MCF 10A (cell line): ENCODE measurements around the gene FOXL2. TPM values are rescaled to one million over a fixed set of nuclear protein-coding genes. Genes with fewer than 3 reads are reported as not detected.

Source experiments
- BruUV-seq: library from RNA; stranded (reverse); fragments of 400-500 nt; replicated peaks from 2 replicates; lab custom pipeline; 2021; lab: Mats Ljungman, UMichigan
- CTCF ChIA-PET: fragments of 300-600 bp; sonication (Branson Sonifier 250); formaldehyde crosslinking; extraction: SDS; loops from one replicate; lab custom pipeline; 2021; ENCODE audit warnings: antibody characterized with exemption, inconsistent platforms; lab: Yijun Ruan, JAX
- POLR2A ChIA-PET: fragments of 300-600, 350-650 bp; sonication (Branson Sonifier 250); formaldehyde crosslinking; extraction: SDS; loops from one replicate; lab custom pipeline; 2020; ENCODE audit warnings: antibody characterized with exemption, inconsistent platforms; lab: Yijun Ruan, JAX
- DNase-seq: peaks from one replicate; pipeline ENCODE4 v3.0.0-alpha.2; 2018; ENCODE audit not compliant: unreplicated experiment
- H3K27ac Mint-ChIP-seq: one replicate; pipeline ENCODE4 v1.8.0; 2022; ENCODE audit warnings: mild to moderate bottlenecking, low read depth, mixed read lengths; ENCODE audit not compliant: unreplicated experiment
- H3K27me3 Mint-ChIP-seq: one replicate; pipeline ENCODE4 v1.8.0; 2022; ENCODE audit warnings: mixed read lengths; ENCODE audit not compliant: insufficient read depth, unreplicated experiment
- H3K36me3 Mint-ChIP-seq: one replicate; pipeline ENCODE4 v1.8.0; 2022; ENCODE audit warnings: mild to moderate bottlenecking, moderate library complexity, mixed read lengths; ENCODE audit not compliant: insufficient read depth, unreplicated experiment
- H3K4me1 Mint-ChIP-seq: one replicate; pipeline ENCODE4 v1.8.0; 2022; ENCODE audit warnings: mixed read lengths; ENCODE audit not compliant: insufficient read depth, unreplicated experiment
- H3K4me3 Mint-ChIP-seq: one replicate; pipeline ENCODE4 v1.8.0; 2022; ENCODE audit warnings: mild to moderate bottlenecking, moderate library complexity, mixed read lengths; ENCODE audit not compliant: unreplicated experiment
- H3K9me3 Mint-ChIP-seq: one replicate; pipeline ENCODE4 v1.8.0; 2022; ENCODE audit warnings: mixed read lengths; ENCODE audit not compliant: unreplicated experiment
- CTCF ChIP-seq: fragments of 200-600 bp; IDR thresholded peaks from one replicate; pipeline ENCODE4 v1.8.0; 2022; ENCODE audit warnings: antibody characterized with exemption, mild to moderate bottlenecking; ENCODE audit not compliant: unreplicated experiment
- intact Hi-C: fragments of 100-400 bp; cut with micrococcal nuclease; formaldehyde crosslinking; loops from 2 replicates; pipeline ENCODE4 v1.14.1; 2022
- total RNA-seq: library from RNA; stranded (reverse); gene quantifications from 2 replicates; pipeline ENCODE4 v1.2.3, GENCODE V29; 2022

FOXL2 gene
- total RNA-seq, 1 experiment from 2014 or later: 0.30 TPM

GRCh38 chr3:138972941-138973340 lies 26.0 kb upstream of the FOXL2 start:
- CTCF ChIA-PET: interaction anchor here (1.2 to 1.4 kb wide), 2 partner anchors 8 to 555 kb away, joined by 3 to 5 read pairs; no protein-coding TSS in a partner anchor
- H3K9me3 Mint-ChIP-seq: no peaks in the 10 kb centered on the region
- BruUV-seq: no TSS peak
- no peak overlapping the region for H3K27ac Mint-ChIP-seq
- POLR2A ChIA-PET: no interaction called here
- no peaks in the 10 kb centered on the region for H3K4me1 Mint-ChIP-seq
- no peak for TF ChIP-seq CTCF
- no peaks in the 10 kb centered on the region for H3K36me3 Mint-ChIP-seq
- H3K27me3 Mint-ChIP-seq: peaks cover 10% of the 10 kb centered on the region
- intact Hi-C loops: no loop called here
- no peak for DNase-seq
- no peak overlapping the region for H3K4me3 Mint-ChIP-seq

GRCh38 chr3:138971766-138972320 lies 24.9 kb upstream of the FOXL2 start:
- no TSS peak for BruUV-seq
- CTCF ChIA-PET: interaction anchor here (0.6 to 1.5 kb wide), 6 partner anchors 9 to 554 kb away, joined by 3 to 6 read pairs (median 4); no protein-coding TSS in a partner anchor
- H3K4me1 Mint-ChIP-seq: no peaks in the 10 kb centered on the region

GRCh38 chr3:138964923-138965322 lies 18.0 kb upstream of the FOXL2 start:
- ChIA-PET CTCF (interaction anchor here (0.7 to 1.5 kb wide), 6 partner anchors 18 to 814 kb away, joined by 3 to 4 read pairs (median 4); partner anchors contain the start of genes FOXL2 and FOXL2NB), POLR2A (interaction anchor here (0.8 kb wide), 1 partner anchor 31 kb away, joined by 5 read pairs; no protein-coding TSS in a partner anchor)
- Mint-ChIP-seq H3K27me3 (peaks cover 6% of the 10 kb centered on the region), H3K27ac (no peak overlapping the region), H3K9me3 (no peaks in the 10 kb centered on the region), H3K4me3 (no peak overlapping the region), H3K36me3 (no peaks in the 10 kb centered on the region), H3K4me1 (no peaks in the 10 kb centered on the region)
- intact Hi-C loops: no loop called here
- no peak for DNase-seq
- BruUV-seq: no TSS peak
- no peak for TF ChIP-seq CTCF

More at GRCh38 chr3:138971766-138972320, 24.9 kb upstream of the FOXL2 start:
- no peak for DNase-seq
- Mint-ChIP-seq H3K4me3 (no peak overlapping the region), H3K27ac (no peak overlapping the region), H3K36me3 (no peaks in the 10 kb centered on the region), H3K9me3 (no peaks in the 10 kb centered on the region), H3K27me3 (peaks cover 10% of the 10 kb centered on the region)
- POLR2A ChIA-PET: no interaction called here
- intact Hi-C loops: no loop called here
- TF ChIP-seq CTCF: no peak

- no peak for TF ChIP-seq CTCF
- ChIA-PET CTCF (interaction anchor here (1.0 to 1.5 kb wide), 5 partner anchors 17 to 465 kb away, joined by 3 to 4 read pairs (median 3); partner anchors contain the start of genes FOXL2 and FOXL2NB), POLR2A (interaction anchor here (0.8 kb wide), 1 partner anchor 30 kb away, joined by 5 read pairs; no protein-coding TSS in a partner anchor)
- BruUV-seq: no TSS peak
- intact Hi-C loops: no loop called here
- Mint-ChIP-seq H3K9me3 (no peaks in the 10 kb centered on the region), H3K27ac (no peak overlapping the region), H3K36me3 (no peaks in the 10 kb centered on the region), H3K27me3 (no peaks in the 10 kb centered on the region), H3K4me1 (no peaks in the 10 kb centered on the region), H3K4me3 (no peak overlapping the region)
- no peak for DNase-seq
Measured at GRCh38 chr3:138964264-138964663, 17.3 kb upstream of the FOXL2 start.
